ENCODE data around the gene AFP. TPM values are rescaled to one million over a fixed set of nuclear protein-coding genes. Genes with fewer than 3 reads are reported as not detected.

The AFP gene
- total RNA-seq, 1 donor from 2014 or later = 11.3 TPM

- H4K20me1 ChIP-seq (ENCODE audit: insufficient read depth, low read length) = no peaks in the 10 kb centered on the region
- no peak overlapping the region for H3K27ac ChIP-seq (ENCODE audit: low read depth, low read length)
- no peak overlapping the region for H3K4me3 ChIP-seq (ENCODE audit: insufficient read depth, low read depth, low read length)
- H3K36me3 ChIP-seq (ENCODE audit: insufficient read depth, low read length) = no peaks in the 10 kb centered on the region
- Mint-ChIP-seq H3K36me3 (ENCODE audit: low read depth, unreplicated experiment) (no peaks in the 10 kb centered on the region), H3K27ac (ENCODE audit: unreplicated experiment) (no peak overlapping the region), H3K27me3 (ENCODE audit: low read depth, unreplicated experiment) (no peaks in the 10 kb centered on the region), H3K4me3 (ENCODE audit: unreplicated experiment) (no peak overlapping the region), H3K4me1 (ENCODE audit: low read depth, unreplicated experiment) (peaks cover 4% of the 10 kb centered on the region), H3K9me3 (ENCODE audit: unreplicated experiment) (no peaks in the 10 kb centered on the region)
- H2AFZ ChIP-seq (ENCODE audit: low read depth, low read length) = no peak overlapping the region
- H3K79me2 ChIP-seq (ENCODE audit: insufficient read depth, low read length) = no peaks in the 10 kb centered on the region
- no peaks in the 10 kb centered on the region for H3K4me1 ChIP-seq (ENCODE audit: insufficient read depth, low read length)
- no peaks in the 10 kb centered on the region for H3K9me3 ChIP-seq (ENCODE audit: insufficient read depth, low read depth, low read length)
- TF ChIP-seq CTCF (IDR thresholded peaks at IDR 0.05; ENCODE audit: insufficient read depth, low read depth, low read length) (no peak), EZH2 (IDR thresholded peaks at IDR 0.05; ENCODE audit: insufficient read depth, low read length) (no peak)
- no peak for DNase-seq (ENCODE audit: low read depth)
- H3K9ac ChIP-seq (ENCODE audit: low read length) = no peak overlapping the region
- H3K4me2 ChIP-seq (ENCODE audit: low read length) = no peak overlapping the region
- H3K27me3 ChIP-seq (ENCODE audit: insufficient read depth, low read length) = no peaks in the 10 kb centered on the region
- no peak for FAIRE-seq
Measured at GRCh38 chr4:73391774-73392173, 44.2 kb upstream of the AFP start.

- Histone ChIP-seq H3K9me3 (ENCODE audit: insufficient read depth, low read depth, low read length) (no peaks in the 10 kb centered on the region), H2AFZ (ENCODE audit: low read depth, low read length) (no peak overlapping the region), H3K79me2 (ENCODE audit: insufficient read depth, low read length) (no peaks in the 10 kb centered on the region), H3K4me2 (ENCODE audit: low read length) (no peak overlapping the region), H3K27ac (ENCODE audit: low read depth, low read length) (no peak overlapping the region), H3K9ac (ENCODE audit: low read length) (no peak overlapping the region), H3K27me3 (ENCODE audit: insufficient read depth, low read length) (no peaks in the 10 kb centered on the region), H3K4me3 (ENCODE audit: insufficient read depth, low read depth, low read length) (no peak overlapping the region), H3K4me1 (ENCODE audit: insufficient read depth, low read length) (no peaks in the 10 kb centered on the region), H3K36me3 (ENCODE audit: insufficient read depth, low read length) (no peaks in the 10 kb centered on the region), H4K20me1 (ENCODE audit: insufficient read depth, low read length) (no peaks in the 10 kb centered on the region)
- H3K4me1 Mint-ChIP-seq (ENCODE audit: low read depth, unreplicated experiment) = no peaks in the 10 kb centered on the region
- no peaks in the 10 kb centered on the region for H3K36me3 Mint-ChIP-seq (ENCODE audit: low read depth, unreplicated experiment)
- no peaks in the 10 kb centered on the region for H3K27me3 Mint-ChIP-seq (ENCODE audit: low read depth, unreplicated experiment)
- no peak overlapping the region for H3K4me3 Mint-ChIP-seq (ENCODE audit: unreplicated experiment)
- H3K9me3 Mint-ChIP-seq (ENCODE audit: unreplicated experiment) = no peaks in the 10 kb centered on the region
- FAIRE-seq = no peak
- H3K27ac Mint-ChIP-seq (ENCODE audit: unreplicated experiment) = no peak overlapping the region
- DNase-seq (ENCODE audit: low read depth) = no peak
- TF ChIP-seq CTCF (IDR thresholded peaks at IDR 0.05; ENCODE audit: insufficient read depth, low read depth, low read length) = no peak
- TF ChIP-seq EZH2 (IDR thresholded peaks at IDR 0.05; ENCODE audit: insufficient read depth, low read length) = no peak
Measured at GRCh38 chr4:73392936-73393335, 43.1 kb upstream of the AFP start.

- FAIRE-seq = no peak
- H3K4me1 Mint-ChIP-seq (ENCODE audit: low read depth, unreplicated experiment) = no peaks in the 10 kb centered on the region
- H3K4me3 Mint-ChIP-seq (ENCODE audit: unreplicated experiment) = no peak overlapping the region
- no peak for DNase-seq (ENCODE audit: low read depth)
- no peaks in the 10 kb centered on the region for H3K27me3 Mint-ChIP-seq (ENCODE audit: low read depth, unreplicated experiment)
- Histone ChIP-seq H3K4me1 (ENCODE audit: insufficient read depth, low read length) (no peaks in the 10 kb centered on the region), H3K9ac (ENCODE audit: low read length) (no peak overlapping the region), H3K27ac (ENCODE audit: low read depth, low read length) (no peak overlapping the region), H3K4me3 (ENCODE audit: insufficient read depth, low read depth, low read length) (no peak overlapping the region), H3K79me2 (ENCODE audit: insufficient read depth, low read length) (no peaks in the 10 kb centered on the region), H3K36me3 (ENCODE audit: insufficient read depth, low read length) (no peaks in the 10 kb centered on the region), H2AFZ (ENCODE audit: low read depth, low read length) (no peak overlapping the region), H3K4me2 (ENCODE audit: low read length) (no peak overlapping the region), H4K20me1 (ENCODE audit: insufficient read depth, low read length) (no peaks in the 10 kb centered on the region), H3K9me3 (ENCODE audit: insufficient read depth, low read depth, low read length) (no peaks in the 10 kb centered on the region), H3K27me3 (ENCODE audit: insufficient read depth, low read length) (no peaks in the 10 kb centered on the region)
- H3K9me3 Mint-ChIP-seq (ENCODE audit: unreplicated experiment) = no peaks in the 10 kb centered on the region
- H3K27ac Mint-ChIP-seq (ENCODE audit: unreplicated experiment) = no peak overlapping the region
- TF ChIP-seq EZH2 (IDR thresholded peaks at IDR 0.05; ENCODE audit: insufficient read depth, low read length) = no peak
- no peak for TF ChIP-seq CTCF (IDR thresholded peaks at IDR 0.05; ENCODE audit: insufficient read depth, low read depth, low read length)
- no peaks in the 10 kb centered on the region for H3K36me3 Mint-ChIP-seq (ENCODE audit: low read depth, unreplicated experiment)
Measured at GRCh38 chr4:73396304-73396703, 39.7 kb upstream of the AFP start.
